Middle frontal gyrus (tissue), 1 donor: ENCODE results near the gene TPP1.

Source experiments
- DNase-seq: peaks from one replicate; pipeline ENCODE4 v3.0.0-alpha.2; 2015; ENCODE audit warnings: low spot score; ENCODE audit errors: extremely low spot score

Gene TPP1

GRCh38 chr11:6619004-6619745, at the start of gene TPP1:
Gene TPP1, minus strand, starts transcription at chr11:6619422. Its CDS starts 22 bp downstream, at chr11:6619400.
- DNase-seq, result peak; percentile 97

GRCh38 chr11:6667733-6668374, 48.6 kb upstream of the TPP1 start:
- DNase-seq, result no peak

- no peak for DNase-seq
Measured at GRCh38 chr11:6666302-6667183, 47.3 kb upstream of the TPP1 start.

DNA sequence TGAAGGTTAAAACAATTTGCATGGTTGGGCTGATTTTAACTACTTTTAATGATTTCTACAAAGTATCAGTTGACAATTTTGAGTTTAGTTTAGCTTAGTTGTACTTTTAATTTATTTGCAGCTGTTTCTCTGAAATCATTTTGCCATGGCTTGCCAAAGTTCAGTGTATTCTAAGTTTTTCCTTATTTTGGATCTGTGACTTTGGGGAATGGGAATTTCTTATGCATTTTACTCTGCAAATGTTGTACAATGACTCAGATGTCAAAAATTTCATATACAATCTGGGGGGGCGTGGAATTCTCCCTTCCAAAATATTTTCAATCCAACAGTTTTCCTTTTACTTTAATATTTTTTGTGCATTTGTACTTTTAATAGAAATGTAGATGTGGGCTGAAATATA, 45.3 kb upstream of the TPP1 start:
- no peak for DNase-seq

DNA sequence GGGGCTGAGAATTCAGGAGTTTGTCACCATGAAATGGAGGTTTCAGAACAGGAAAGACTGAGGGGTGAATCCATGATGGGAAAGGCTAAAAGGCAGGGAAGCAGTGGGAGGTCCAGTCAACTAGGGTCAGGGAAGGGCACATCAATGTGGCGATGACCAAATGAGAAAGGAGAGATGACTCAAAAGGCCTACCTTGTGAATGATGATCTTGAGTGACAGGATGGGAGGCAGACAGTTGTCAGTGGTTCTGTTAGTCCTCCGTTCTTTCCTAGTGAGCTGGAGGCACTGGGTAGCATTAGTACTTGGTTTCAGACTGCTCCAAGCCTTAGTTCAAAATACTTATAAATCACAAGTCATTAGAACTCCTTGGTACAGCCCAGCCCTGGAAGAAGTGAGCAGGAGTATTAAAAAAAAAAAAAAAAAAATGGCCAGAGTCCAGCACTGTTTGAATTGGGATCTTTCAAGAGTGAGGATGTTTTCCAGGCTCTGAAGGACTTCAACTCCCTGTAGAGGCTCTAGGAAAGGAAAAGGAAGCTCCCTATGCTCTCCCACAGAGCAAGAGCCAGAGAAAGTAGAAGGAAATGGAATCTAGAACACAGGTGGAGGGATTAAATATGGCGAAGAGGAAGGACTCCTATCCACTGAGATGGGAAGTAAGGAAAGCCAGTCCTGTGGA, 44.7 kb upstream of the TPP1 start:
- no peak for DNase-seq

DNA sequence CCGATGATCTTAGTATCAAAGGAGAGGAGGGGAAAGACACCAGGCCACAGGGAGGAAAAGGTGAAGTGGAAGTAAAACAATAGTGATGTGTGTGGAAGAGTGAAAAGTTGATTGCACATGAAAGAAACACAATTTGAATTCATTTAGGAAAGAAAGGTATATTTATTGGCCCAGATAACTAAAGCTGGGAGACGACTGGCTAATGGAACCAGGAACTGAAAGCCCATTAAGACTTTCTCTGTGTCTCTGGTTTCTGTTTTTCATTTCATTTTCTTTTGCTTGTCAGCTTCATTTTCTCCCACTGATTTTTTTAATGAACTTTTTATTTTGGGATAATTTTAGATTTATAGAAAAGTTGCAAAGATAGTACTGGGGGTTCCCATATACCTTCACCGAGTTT, 41.5 kb upstream of the TPP1 start:
- DNase-seq, result no peak

DNA sequence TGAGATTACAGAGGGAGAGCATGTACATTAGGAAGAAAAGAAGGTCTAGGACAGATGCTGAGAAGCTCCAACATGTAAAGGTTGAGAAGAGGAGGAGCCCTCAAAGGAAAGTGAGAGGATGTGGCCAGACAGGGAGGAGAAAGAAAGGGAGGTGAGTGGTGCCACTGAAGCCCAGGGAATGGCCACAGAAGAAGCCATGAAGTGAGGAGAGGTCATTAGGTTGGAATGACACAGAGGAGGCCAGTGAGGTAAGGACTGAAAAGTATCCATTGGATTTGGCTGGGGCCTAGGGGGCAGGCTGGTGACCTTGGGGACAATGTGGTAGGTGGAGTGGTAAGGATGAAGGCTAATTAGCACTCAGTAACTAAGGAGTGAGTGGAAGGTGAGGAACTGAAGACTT, 39.4 kb upstream of the TPP1 start:
- DNase-seq, result no peak

DNA sequence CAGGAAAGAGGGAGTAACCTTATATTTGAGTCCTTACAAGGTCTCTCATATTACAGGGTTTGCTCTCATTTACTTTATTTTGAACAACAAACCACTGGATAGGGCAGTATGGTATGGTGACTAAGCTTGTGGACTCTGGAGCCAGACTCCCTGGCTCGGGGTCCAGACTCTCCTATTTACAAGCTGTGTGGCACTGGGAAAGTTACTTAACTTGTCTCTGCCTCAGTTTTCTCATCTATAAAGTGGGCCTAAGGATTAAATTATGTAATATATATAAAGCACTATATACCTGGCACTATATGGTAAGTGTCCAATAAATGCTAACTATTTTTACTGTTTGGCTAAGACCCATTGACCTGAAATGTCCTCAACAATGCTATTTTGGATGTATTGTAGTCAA, 38.1 kb upstream of the TPP1 start:
- no peak for DNase-seq

DNA sequence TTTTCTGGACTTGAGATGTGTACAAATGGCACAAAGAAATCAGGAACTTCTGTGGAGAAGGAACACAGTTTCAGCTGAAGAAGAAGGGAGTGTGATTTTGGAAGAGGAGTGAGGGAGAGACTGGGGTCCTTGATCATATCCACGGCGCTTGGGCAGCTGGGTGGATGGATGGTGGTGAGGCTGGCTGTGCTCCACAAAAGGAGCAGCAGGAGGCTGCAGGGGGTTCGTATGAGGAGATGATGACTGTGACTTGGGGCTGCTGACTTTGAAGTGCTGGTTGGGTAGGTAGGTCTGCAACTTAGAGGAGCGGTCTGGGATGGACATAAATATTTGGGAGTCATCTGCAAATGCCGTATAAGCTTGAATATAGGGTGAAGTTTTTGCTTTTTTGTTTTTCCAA, 37.7 kb upstream of the TPP1 start:
- DNase-seq, result no peak

- DNase-seq, result no peak
Measured at GRCh38 chr11:6656584-6656915, 37.3 kb upstream of the TPP1 start.

DNA sequence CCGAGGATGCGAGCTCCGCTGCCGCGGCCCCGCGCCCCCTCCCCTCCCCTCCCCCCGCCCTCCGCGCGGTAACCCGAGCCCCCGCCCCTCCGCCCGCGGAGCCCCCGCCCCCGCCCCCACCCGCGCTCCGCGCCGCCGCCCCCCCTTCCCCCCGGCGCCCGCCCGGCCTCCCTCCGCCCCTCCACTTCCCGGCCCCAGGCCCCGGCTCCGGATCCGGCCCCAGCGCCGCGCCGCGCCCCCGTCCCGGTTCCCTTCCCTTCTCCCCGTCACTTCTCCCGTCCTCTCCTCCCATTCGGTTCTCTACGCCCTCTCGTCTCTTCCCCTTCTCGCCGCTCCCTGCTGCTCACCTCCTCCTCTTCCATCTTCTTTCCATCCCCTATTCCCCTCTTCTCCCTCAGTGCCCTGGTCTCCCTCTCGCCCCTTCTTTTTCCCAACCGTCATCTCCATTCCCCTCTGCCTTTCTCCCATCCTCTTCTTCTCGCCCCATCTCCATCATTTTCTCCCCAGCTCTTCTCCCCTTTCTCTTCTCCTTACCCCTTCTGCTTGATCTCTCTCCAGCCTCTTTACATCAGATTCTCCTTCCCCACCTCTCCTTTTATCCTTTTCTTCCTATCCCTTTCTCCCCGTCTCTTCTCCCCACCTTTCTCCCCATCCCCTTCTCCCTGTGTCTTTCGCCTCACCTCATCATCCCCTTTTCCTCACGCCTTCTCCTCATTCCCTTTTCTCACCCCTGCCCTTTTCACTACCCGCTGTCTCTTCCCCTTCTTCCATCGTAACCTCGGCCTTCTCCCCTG, 36.8 kb upstream of the TPP1 start, which contains the start of gene DCHS1:
Gene DCHS1, minus strand, starts transcription at position 20 of the 794 bp plus-strand sequence. CDS start 14,196 bp downstream, outside the sequence.
- no peak for DNase-seq

DNA sequence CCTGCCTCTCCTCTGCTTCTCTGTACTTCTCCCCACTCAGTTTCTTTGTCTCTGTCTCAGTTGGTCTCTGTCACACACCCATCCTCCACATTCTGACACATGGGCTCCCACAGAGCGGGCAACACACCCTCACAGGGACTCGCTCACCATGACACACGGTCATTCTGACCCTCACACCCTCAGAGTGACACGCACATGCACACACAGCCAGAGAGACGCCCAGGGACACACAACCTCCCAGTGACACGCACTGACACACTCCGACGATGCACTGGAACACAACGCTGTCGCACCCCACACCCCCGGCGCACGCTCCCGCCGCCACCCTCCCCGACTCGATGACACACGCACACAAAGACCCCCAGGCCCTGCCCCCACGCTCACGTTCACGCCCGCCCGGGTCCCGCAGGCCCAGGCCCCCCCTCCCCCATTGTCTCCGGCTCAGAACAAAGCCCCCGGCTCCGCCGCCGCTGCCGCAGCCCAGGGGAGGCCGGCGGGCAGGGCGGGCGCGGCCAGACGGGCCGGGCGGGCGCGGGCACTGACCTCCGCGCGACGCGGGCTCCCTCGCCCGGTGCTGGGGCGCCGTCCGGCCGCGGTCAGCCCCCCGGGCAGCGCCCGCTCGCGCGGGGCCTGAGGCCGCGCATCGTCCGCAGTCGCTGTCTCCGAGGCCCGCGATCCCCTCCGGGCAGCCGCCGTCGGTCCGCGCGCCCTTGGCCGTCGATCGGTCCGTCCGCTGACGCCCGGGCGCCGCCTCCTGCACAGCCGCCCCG, 36.0 kb upstream of the TPP1 start:
- DNase-seq, result no peak

DNA sequence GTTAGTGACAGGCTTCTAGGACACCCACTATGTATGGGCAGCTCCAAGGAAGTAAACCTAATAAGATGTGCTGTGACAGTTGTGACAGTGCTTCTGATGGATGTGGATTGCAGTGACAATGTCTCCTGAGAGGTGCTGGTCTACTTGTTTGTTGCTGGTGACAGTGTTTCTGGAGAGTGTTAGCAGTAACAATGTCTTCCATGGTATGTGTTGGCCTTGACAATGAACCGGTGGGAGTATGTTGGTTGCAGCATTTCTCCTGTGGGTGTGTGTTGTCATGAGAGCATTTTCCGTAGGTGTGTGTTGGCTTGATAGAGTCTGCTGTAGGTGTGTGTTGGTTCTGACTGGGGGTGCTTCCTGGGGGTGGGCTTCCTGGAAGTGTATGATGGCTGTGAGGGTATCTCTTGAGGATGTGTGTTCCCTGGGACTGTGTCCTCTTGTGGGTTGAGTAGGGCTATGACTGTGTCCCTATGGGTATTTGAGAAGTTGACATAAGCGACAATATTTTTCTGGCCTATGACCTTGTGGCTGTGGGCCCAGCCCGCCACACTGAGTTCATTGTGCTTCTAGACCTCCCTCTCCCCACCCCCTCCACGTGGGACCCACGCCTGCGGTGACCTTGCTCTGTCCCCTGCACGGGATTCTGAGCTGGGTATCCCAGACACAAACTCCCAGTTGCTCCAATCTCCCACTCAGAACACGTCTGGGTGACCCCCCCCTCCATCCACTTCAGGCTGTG, 35.2 kb upstream of the TPP1 start:
- DNase-seq, result no peak

DNA sequence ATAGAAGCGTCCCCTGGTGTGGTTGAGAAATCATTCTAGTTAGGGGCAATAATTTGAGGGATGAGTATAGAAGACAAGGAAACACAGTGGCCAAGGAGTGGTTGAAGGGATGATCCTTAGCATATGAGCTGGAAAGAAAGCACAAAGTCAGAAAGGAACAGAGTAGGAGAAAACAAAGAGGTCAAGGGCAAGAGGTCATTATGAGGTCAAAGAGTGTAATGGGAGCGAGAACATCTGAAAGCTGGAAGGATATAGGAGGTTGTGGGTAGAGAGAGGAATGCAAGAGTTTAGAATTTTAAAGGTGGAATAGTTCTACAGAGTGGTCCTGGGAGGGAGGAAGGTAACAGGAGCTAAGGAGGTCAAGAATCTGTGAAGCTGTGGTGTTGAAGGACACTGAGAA, 34.4 kb upstream of the TPP1 start:
- no peak for DNase-seq

DNA sequence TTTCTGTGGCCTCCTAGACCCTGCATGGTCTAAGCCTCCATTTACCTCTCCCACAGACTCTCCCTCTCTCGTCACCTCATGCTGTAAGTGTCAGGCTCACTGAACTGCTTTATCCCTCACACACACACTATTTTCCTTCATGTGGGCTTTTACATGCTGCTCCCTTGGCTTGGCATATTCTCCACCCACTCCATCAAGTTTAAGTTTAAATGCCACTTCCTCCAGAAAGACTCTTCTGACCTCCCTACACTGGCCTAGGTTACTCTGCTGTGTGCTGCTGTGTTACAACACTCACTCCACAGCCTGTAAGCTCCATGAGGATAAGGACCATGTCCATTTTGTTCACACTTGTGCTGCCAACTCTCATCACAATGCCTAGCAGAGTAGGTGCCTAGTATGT, 33.9 kb upstream of the TPP1 start:
- DNase-seq, result no peak

- no peak for DNase-seq
Measured at GRCh38 chr11:6652182-6652581, 33.0 kb upstream of the TPP1 start.

DNA sequence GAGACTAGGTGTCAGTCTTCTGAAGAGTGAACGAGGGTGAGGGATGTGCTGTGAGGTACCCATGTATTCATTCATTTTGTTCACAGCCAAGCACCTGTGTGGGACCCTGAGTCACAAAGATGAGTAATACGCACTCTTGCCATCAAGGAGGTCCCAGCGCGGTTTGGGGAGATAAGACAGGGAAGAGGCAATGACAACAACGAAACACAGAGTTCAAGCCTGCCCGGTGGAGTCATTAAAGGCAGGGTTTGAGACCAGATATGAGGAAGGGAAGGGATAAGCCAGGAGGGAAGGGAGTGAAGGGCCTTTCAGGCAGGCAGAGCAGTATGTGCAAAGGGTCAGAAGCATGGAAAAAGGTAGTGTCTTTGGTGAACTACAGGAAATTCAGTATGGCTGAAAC, 31.8 kb upstream of the TPP1 start:
- DNase-seq, result no peak

GRCh38 chr11:6650104-6650503, 30.9 kb upstream of the TPP1 start:
- no peak for DNase-seq

GRCh38 chr11:6648501-6648900, 29.3 kb upstream of the TPP1 start:
- DNase-seq, result no peak
